Kidney (tissue), 14 donors: ENCODE results near the gene SLC51B. TPM values are rescaled to one million over a fixed set of nuclear protein-coding genes. Genes with fewer than 3 reads are reported as not detected.
"Not testable (repeated sequence)": the region's sequence is repeated elsewhere in the genome, so short reads cannot be mapped to it uniquely, and the experiment has no call there.

Experiments used
- DNase-seq, 5 donors: peaks; one replicate each; pipeline ENCODE4 v3.0.0-alpha.2; 2013 to 2020
- FAIRE-seq: peaks from 2 replicates; lab custom pipeline; 2012; peaks lifted over from hg19 to GRCh38; lab: Jason Lieb, UNC
- H3K27ac ChIP-seq, 2 donors: one replicate each; pipeline ENCODE4 v1.7.0; 2013; ENCODE audit warnings: low read depth in 2 of 2, low read length in 2 of 2, inconsistent platforms in 1 of 2
- H3K27me3 ChIP-seq: one replicate; pipeline ENCODE4 v1.7.1; 2013; ENCODE audit warnings: low read length, inconsistent platforms; ENCODE audit not compliant: control insufficient read depth, insufficient read depth
- H3K36me3 ChIP-seq, 3 donors: one replicate each; pipeline versions ENCODE4 v1.7.0 to v1.7.1; 2013; ENCODE audit warnings: low read length in 3 of 3, control low read depth in 1 of 3, inconsistent platforms in 1 of 3; ENCODE audit not compliant: insufficient read depth in 3 of 3, control insufficient read depth in 2 of 3
- H3K4me1 ChIP-seq, 3 donors: one replicate each; pipeline versions ENCODE4 v1.7.0 to v1.7.1; 2013; ENCODE audit warnings: low read length in 3 of 3, inconsistent platforms in 1 of 3, low read depth in 1 of 3; ENCODE audit not compliant: control insufficient read depth in 2 of 3, insufficient read depth in 2 of 3
- H3K4me3 ChIP-seq, 3 donors: one replicate each; pipeline versions ENCODE4 v1.7.0 to v1.8.1; 2013; ENCODE audit warnings: low read length in 3 of 3, control low read depth in 1 of 3, inconsistent platforms in 1 of 3
- H3K9ac ChIP-seq, 3 donors: one replicate each; pipeline versions ENCODE4 v1.7.0 to v1.7.1; 2013; ENCODE audit warnings: low read length in 3 of 3, control low read depth in 1 of 3, inconsistent platforms in 1 of 3
- H3K9me3 ChIP-seq, 3 donors: one replicate each; pipeline versions ENCODE4 v1.7.0 to v1.7.1; 2013; ENCODE audit warnings: low read length in 3 of 3, control low read depth in 1 of 3, inconsistent platforms in 1 of 3; ENCODE audit not compliant: control insufficient read depth in 2 of 3, insufficient read depth in 1 of 3
- intact Hi-C: fragments of 100-400 bp; cut with DNase I; formaldehyde crosslinking; loops from one replicate; pipeline ENCODE4 v1.11.1; 2022
- polyA plus RNA-seq: library from polyadenylated mRNA; stranded (reverse); fragments of 350-450 nt; fragmentation: Illumina TruSeq; extraction: RNeasy Lipid Tissue Mini Kit (QIAGEN cat#74804); gene quantifications from one replicate; pipeline ENCODE4 v1.2.3, GENCODE V29; 2014; ENCODE audit warnings: low read depth, low replicate concordance; ENCODE audit not compliant: insufficient read depth
- total RNA-seq: library from RNA; stranded (reverse); fragmentation: NEBNext Ultra II Directional; extraction: Animal tissue kit (Norgen Biotek cat#: 25700); gene quantifications from one replicate; pipeline ENCODE4 v1.2.1, GENCODE V29; 2021
- TF ChIP-seq, protein P1 (sequence below): IDR thresholded peaks from 3 replicates; pipeline ENCODE4 v1.5.1; 2012; ENCODE audit warnings: mild to moderate bottlenecking, moderate library complexity, borderline replicate concordance; ENCODE audit not compliant: insufficient read depth; ENCODE audit errors: extremely low read depth
- donor health status: control.
- donor health status: control.
- donor health status: control.
- donor health status: control.
- donor health status: control.
- donor health status: DM: yes; HTN: yes; CAD: no.
- donor health status: Normal renal cell carcinoma (clear cell type).

Gene SLC51B
- total and polyA plus RNA-seq, 2 donors from 2014 or later, result 2.9 to 40.9 TPM

DNA sequence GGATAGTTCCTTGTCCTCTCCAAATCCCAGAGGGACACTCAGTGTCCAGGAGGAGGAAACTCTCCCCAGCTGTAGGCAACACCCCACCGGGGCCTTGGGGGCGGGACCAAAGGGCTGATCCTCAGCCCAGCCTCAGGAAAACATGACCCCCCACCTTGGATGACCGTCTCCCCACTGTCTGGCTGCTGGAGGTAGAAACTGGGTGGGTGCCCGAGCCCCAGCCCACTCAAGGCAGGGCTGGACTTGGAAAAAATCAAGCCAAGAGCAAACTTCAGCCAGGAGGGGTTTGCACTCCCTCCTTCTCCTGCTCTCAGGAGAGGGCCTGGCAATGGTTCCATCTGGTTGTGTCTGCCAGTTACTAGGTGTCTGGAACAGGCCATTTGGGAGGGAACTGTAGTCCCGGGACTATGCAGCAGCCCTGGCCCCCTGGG lies 26.2 kb downstream of the SLC51B start:
- Histone ChIP-seq H3K4me3 (no peak overlapping the region), H3K9ac (no peak overlapping the region), H3K36me3 (no peaks in the 10 kb centered on the region), H3K9me3 (no peaks in the 10 kb centered on the region), H3K27ac (no peak overlapping the region), H3K4me1 (peaks cover 0 to 7% (median 3%) of the 10 kb centered on the region in 3 donors), H3K27me3 (no peaks in the 10 kb centered on the region)
- intact Hi-C loops, result no loop called here
- TF ChIP-seq, protein P1, sequence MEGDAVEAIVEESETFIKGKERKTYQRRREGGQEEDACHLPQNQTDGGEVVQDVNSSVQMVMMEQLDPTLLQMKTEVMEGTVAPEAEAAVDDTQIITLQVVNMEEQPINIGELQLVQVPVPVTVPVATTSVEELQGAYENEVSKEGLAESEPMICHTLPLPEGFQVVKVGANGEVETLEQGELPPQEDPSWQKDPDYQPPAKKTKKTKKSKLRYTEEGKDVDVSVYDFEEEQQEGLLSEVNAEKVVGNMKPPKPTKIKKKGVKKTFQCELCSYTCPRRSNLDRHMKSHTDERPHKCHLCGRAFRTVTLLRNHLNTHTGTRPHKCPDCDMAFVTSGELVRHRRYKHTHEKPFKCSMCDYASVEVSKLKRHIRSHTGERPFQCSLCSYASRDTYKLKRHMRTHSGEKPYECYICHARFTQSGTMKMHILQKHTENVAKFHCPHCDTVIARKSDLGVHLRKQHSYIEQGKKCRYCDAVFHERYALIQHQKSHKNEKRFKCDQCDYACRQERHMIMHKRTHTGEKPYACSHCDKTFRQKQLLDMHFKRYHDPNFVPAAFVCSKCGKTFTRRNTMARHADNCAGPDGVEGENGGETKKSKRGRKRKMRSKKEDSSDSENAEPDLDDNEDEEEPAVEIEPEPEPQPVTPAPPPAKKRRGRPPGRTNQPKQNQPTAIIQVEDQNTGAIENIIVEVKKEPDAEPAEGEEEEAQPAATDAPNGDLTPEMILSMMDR, result no peak
- DNase-seq (no peak), FAIRE-seq (no peak)

DNA sequence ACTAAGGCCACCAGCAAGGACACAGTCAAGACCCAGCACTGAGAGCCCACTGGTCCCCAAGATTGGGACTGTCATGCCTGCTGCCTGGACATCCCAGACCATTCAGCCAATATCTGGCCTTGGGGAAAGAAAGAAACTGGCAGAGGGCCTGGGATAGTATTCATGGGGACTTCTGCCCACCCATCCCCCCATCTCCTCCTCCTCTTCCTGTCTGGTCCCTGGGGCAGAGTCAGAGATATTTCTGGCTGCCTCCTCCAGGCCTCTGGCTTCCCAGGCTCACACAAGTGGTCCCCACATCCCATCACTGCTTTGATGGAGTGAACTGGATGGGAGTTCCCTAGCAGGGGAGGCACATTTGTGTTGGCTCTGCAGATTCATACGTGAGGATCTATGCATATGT lies 26.8 kb downstream of the SLC51B start:
- H3K27ac ChIP-seq, result no peak overlapping the region
- TF ChIP-seq, protein P1, result no peak
- DNase-seq, result no peak

DNA sequence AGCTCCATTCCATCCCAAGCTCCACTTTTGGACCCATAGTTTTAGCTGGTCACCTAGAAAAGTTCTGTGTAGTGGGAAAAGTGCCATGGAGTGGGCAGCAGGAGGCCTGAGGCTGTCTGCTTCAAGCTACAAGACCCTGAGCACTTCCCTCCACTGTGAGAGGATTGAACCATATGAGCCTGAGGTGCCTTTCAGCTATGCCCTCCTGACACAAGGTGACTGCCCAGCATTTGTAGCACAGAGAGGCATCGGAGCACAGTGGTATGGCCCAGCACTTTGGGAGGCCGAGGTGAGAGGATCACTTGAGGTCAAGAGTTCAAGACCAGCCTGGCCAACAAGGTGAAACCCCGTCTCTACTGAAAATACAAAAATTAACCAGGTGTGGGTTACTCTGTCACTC lies 27.4 kb downstream of the SLC51B start:
- no peak overlapping the region for H3K27ac ChIP-seq
- no peak for FAIRE-seq
- H3K4me3 ChIP-seq, result no peak overlapping the region
- H3K27me3 ChIP-seq, result no peaks in the 10 kb centered on the region
- no peak overlapping the region for H3K9ac ChIP-seq
- TF ChIP-seq, protein P1, result no peak
- DNase-seq, result no peak
- H3K4me1 ChIP-seq, result peaks cover 0 to 7% (median 3%) of the 10 kb centered on the region in 3 donors
- H3K36me3 ChIP-seq, result no peaks in the 10 kb centered on the region
- intact Hi-C loops, result no loop called here
- H3K9me3 ChIP-seq, result no peaks in the 10 kb centered on the region

More for the DNA sequence above, 26.8 kb downstream of the SLC51B start:
- H3K4me3 ChIP-seq, result no peak overlapping the region
- H3K9me3 ChIP-seq, result no peaks in the 10 kb centered on the region
- no peaks in the 10 kb centered on the region for H3K27me3 ChIP-seq
- H3K36me3 ChIP-seq, result no peaks in the 10 kb centered on the region
- no peak for FAIRE-seq
- H3K9ac ChIP-seq, result no peak overlapping the region
- intact Hi-C loops, result no loop called here
- H3K4me1 ChIP-seq, result peaks cover 0 to 7% (median 3%) of the 10 kb centered on the region in 3 donors

DNA sequence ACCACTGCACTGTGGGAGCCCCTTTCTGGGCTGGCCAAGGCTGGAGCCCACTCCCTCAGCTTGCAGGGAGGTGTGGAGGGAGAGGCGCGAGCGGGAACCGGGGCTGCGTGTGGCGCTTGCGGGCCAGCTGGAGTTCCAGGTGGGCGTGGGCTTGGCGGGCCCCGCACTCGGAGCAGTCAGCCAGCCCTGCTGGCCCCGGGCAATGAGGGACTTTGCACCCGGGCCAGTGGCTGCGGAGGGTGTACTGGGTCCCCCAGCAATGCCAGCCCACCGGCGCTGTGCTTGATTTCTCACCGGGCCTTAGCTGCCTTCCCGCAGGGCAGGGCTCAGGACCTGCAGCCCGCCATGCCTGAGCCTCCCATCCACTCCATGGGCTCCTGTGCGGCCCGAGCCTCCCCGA lies 29.8 kb downstream of the SLC51B start:
- H3K27ac ChIP-seq, H3K27me3 ChIP-seq, intact Hi-C loops, H3K4me1 ChIP-seq, H3K4me3 ChIP-seq, H3K36me3 ChIP-seq, DNase-seq, FAIRE-seq, H3K9ac ChIP-seq, H3K9me3 ChIP-seq: not testable (repeated sequence)

DNA sequence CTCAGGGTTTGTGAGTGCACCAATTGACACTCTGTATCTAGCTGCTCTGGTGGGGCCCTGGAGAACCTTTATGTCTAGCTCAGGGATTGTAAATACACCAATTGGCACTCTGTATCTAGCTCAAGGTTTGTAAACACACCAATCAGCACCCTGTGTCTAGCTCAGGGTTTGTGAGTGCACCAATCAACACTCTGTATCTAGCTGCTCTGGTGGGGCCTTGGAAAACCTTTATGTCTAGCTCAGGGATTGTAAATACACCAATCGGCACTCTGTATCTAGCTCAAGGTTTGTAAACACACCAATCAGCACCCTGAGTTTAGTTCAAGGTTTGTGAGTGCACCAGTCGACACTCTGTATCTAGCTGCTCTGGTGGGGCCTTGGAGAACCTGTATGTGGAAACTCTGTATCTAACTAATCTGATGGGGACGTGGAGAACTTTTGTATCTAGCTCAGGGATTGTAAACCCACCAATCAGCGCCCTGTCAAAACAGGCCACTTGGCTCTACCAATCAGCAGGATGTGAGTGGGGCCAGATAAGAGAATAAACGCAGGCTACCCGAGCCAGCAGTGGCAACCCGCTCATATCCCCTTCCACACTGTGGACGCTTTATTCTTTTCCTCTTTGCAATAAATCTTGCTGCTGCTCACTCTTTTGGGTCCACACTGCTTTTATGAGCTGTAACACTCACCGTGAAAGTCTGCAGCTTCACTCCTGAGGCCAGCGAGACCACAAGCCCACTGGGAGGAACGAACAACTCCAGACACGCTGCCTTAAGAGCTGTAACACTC lies 30.6 kb downstream of the SLC51B start:
- H3K9ac ChIP-seq, FAIRE-seq, H3K4me1 ChIP-seq, H3K4me3 ChIP-seq, intact Hi-C loops, H3K9me3 ChIP-seq, DNase-seq, H3K36me3 ChIP-seq, H3K27ac ChIP-seq, H3K27me3 ChIP-seq: not testable (repeated sequence)
